ENCODE data around the gene FEN1.

Gene FEN1

DNA sequence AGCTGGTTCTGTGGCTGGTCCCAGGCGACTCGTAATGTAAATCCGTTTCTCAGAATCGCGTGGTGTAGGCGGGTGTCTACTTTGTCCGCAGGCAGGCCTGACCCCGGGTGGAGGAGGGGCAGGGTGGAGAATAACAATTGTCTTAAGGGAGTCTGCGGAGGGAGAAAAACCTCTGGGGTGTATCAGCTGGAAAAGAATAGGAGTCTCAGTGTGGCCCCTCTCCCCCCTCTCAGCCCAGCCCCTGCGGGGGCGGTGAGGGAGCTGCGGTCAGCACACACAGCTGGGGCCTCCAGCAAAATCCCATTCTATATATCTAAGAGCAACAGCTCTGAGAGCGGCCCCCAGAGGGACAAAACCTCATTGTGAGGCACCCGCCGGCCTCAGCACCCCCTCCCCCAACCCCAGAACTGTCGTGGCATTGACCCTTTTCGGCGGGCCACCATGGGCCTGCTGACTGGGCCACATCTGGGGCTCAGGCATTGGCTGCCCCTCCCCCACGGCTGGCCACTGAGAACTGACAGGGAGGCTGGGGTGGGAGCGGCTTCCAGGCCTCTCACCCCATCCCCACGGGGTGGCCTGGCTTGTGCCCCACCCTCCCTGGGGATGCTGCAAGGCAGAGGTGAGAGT lies 43.0 kb upstream of the FEN1 start:
- no peak overlapping the region for H3K4me3 ChIP-seq (ENCODE audit: severe bottlenecking)
- no peak for ATAC-seq (ENCODE audit: low read depth)
- no peaks in the 10 kb centered on the region for H3K9me3 ChIP-seq (ENCODE audit: severe bottlenecking)
- H3K27ac ChIP-seq (ENCODE audit: poor library complexity, severe bottlenecking) = no peak overlapping the region
- H3K36me3 ChIP-seq (ENCODE audit: low read depth) = no peaks in the 10 kb centered on the region
- H3K4me1 ChIP-seq (ENCODE audit: insufficient read depth, poor library complexity, severe bottlenecking) = no peaks in the 10 kb centered on the region
- no peak for DNase-seq (ENCODE audit: low spot score)
- H3K27me3 ChIP-seq (ENCODE audit: insufficient read depth, poor library complexity, severe bottlenecking) = peaks cover 5% of the 10 kb centered on the region
- no peak for TF ChIP-seq CTCF (IDR thresholded peaks at IDR 0.05; ENCODE audit: poor library complexity, severe bottlenecking)

- Histone ChIP-seq H3K36me3 (ENCODE audit: low read depth) (no peaks in the 10 kb centered on the region), H3K4me1 (ENCODE audit: insufficient read depth, poor library complexity, severe bottlenecking) (no peaks in the 10 kb centered on the region), H3K27me3 (ENCODE audit: insufficient read depth, poor library complexity, severe bottlenecking) (peaks cover 5% of the 10 kb centered on the region), H3K4me3 (ENCODE audit: severe bottlenecking) (no peak overlapping the region), H3K9me3 (ENCODE audit: severe bottlenecking) (no peaks in the 10 kb centered on the region), H3K27ac (ENCODE audit: poor library complexity, severe bottlenecking) (no peak overlapping the region)
- ATAC-seq (ENCODE audit: low read depth) (no peak), DNase-seq (ENCODE audit: low spot score) (no peak)
- TF ChIP-seq CTCF (IDR thresholded peaks at IDR 0.05; ENCODE audit: poor library complexity, severe bottlenecking) = no peak
These were observed 42.0 kb upstream of the FEN1 start for GRCh38 chr11:61750631-61751273.

GRCh38 chr11:61751384-61751783 lies 41.3 kb upstream of the FEN1 start:
- H3K27ac ChIP-seq (ENCODE audit: poor library complexity, severe bottlenecking) = no peak overlapping the region
- no peak overlapping the region for H3K4me3 ChIP-seq (ENCODE audit: severe bottlenecking)
- H3K9me3 ChIP-seq (ENCODE audit: severe bottlenecking) = no peaks in the 10 kb centered on the region
- H3K4me1 ChIP-seq (ENCODE audit: insufficient read depth, poor library complexity, severe bottlenecking) = no peaks in the 10 kb centered on the region
- peaks cover 5% of the 10 kb centered on the region for H3K27me3 ChIP-seq (ENCODE audit: insufficient read depth, poor library complexity, severe bottlenecking)
- DNase-seq (ENCODE audit: low spot score) (no peak), ATAC-seq (ENCODE audit: low read depth) (no peak)
- no peaks in the 10 kb centered on the region for H3K36me3 ChIP-seq (ENCODE audit: low read depth)
- TF ChIP-seq CTCF (IDR thresholded peaks at IDR 0.05; ENCODE audit: poor library complexity, severe bottlenecking) = no peak

GRCh38 chr11:61752117-61752924 lies 40.4 kb upstream of the FEN1 start, which contains the start of gene MYRF:
MYRF (plus strand) TSS chr11:61752636; CDS start chr11:61752745, 109 bp downstream.
- H3K4me3 ChIP-seq (ENCODE audit: severe bottlenecking) = peak within 1 kb of the TSS; percentile 39
- peak; percentile 41 for ATAC-seq (ENCODE audit: low read depth)

More at GRCh38 chr11:61752117-61752924, 40.4 kb upstream of the FEN1 start, which contains the start of gene MYRF:
- no peaks in the 10 kb centered on the region for H3K36me3 ChIP-seq (ENCODE audit: low read depth)
- H3K27me3 ChIP-seq (ENCODE audit: insufficient read depth, poor library complexity, severe bottlenecking) = peaks cover 5% of the 10 kb centered on the region
- H3K9me3 ChIP-seq (ENCODE audit: severe bottlenecking) = no peaks in the 10 kb centered on the region
- H3K4me1 ChIP-seq (ENCODE audit: insufficient read depth, poor library complexity, severe bottlenecking) = peaks cover 2% of the 10 kb centered on the region
- H3K27ac ChIP-seq (ENCODE audit: poor library complexity, severe bottlenecking) = no peak within 1 kb of the TSS
- DNase-seq (ENCODE audit: low spot score) = no peak
- TF ChIP-seq CTCF (IDR thresholded peaks at IDR 0.05; ENCODE audit: poor library complexity, severe bottlenecking) = peak; percentile 75
